Measurements from ENCODE around the gene CIAPIN1. TPM values are rescaled to one million over a fixed set of nuclear protein-coding genes. Genes with fewer than 3 reads are reported as not detected.

CIAPIN1 gene
- total and polyA plus RNA-seq, 8 donors = 14.0 to 146 (median 32.7) TPM

GRCh38 chr16:57390636-57391295 lies 56.4 kb downstream of the CIAPIN1 start:
- intact Hi-C loops (cut with DNase I; ENCODE audit: low total_unique reads) = no loop called here
- Histone ChIP-seq H3K4me1 (peaks cover 5 to 36% (median 16%) of the 10 kb centered on the region in 4 donors), H3K36me3 (no peaks in the 10 kb centered on the region), H3K9me3 (no peaks in the 10 kb centered on the region), H3K27ac (no peak overlapping the region), H3K4me3 (no peak overlapping the region), H3K27me3 (no peaks in the 10 kb centered on the region)
- TF ChIP-seq CTCF (IDR thresholded peaks at IDR 0.05) = no peak
- TF ChIP-seq POLR2A (IDR thresholded peaks at IDR 0.05) = no peak
- no peak for TF ChIP-seq EP300 (IDR thresholded peaks at IDR 0.05)
- no peak for TF ChIP-seq POLR2AphosphoS5 (IDR thresholded peaks at IDR 0.05)
- DNase-seq = no peak
- WGBS, 5 donors = 59 to 71% (median 67%) methylated on average over 5 of the region's 5 CpGs

- WGBS, 5 donors = 89 to 98% (median 94%) methylated on average over 3 of the region's 3 CpGs
- no peak for DNase-seq
- intact Hi-C loops (cut with DNase I; ENCODE audit: low total_unique reads) = no loop called here
- Histone ChIP-seq H3K4me1 (peaks cover 5 to 38% (median 21%) of the 10 kb centered on the region in 4 donors), H3K9me3 (no peaks in the 10 kb centered on the region), H3K4me3 (no peak overlapping the region), H3K27ac (no peak overlapping the region), H3K27me3 (no peaks in the 10 kb centered on the region), H3K36me3 (no peaks in the 10 kb centered on the region)
- TF ChIP-seq EP300 (IDR thresholded peaks at IDR 0.05) = no peak
Observed at GRCh38 chr16:57389087-57389468, 58.1 kb downstream of the CIAPIN1 start.

- H3K4me1 ChIP-seq = peaks cover 5 to 42% (median 26%) of the 10 kb centered on the region in 4 donors
- no peaks in the 10 kb centered on the region for H3K27me3 ChIP-seq
- intact Hi-C loops (cut with DNase I; ENCODE audit: low total_unique reads) = no loop called here
- no peak overlapping the region for H3K4me3 ChIP-seq
- TF ChIP-seq CTCF (IDR thresholded peaks at IDR 0.05) = no peak
- TF ChIP-seq POLR2AphosphoS5 (IDR thresholded peaks at IDR 0.05) = peak in 1 of 3 donors; percentile 29
- TF ChIP-seq POLR2A (IDR thresholded peaks at IDR 0.05) = no peak
- peak overlapping the region in 1 of 5 donors; percentile 15 for H3K27ac ChIP-seq
- H3K9me3 ChIP-seq = no peaks in the 10 kb centered on the region
- 36 to 74% (median 52%) methylated on average over 7 of the region's 7 CpGs for WGBS, 5 donors
- peak in 1 of 2 donors; percentile 76 for DNase-seq
- no peaks in the 10 kb centered on the region for H3K36me3 ChIP-seq
Observed at GRCh38 chr16:57388359-57389086, 58.7 kb downstream of the CIAPIN1 start.

- Histone ChIP-seq H3K9me3 (no peaks in the 10 kb centered on the region), H3K36me3 (peaks cover 0 to 6% (median 1%) of the 10 kb centered on the region in 4 donors), H3K27ac (peak overlapping the region in 1 of 5 donors; percentile 15), H3K4me3 (no peak overlapping the region), H3K27me3 (no peaks in the 10 kb centered on the region), H3K4me1 (peaks cover 5 to 37% (median 27%) of the 10 kb centered on the region in 4 donors)
- intact Hi-C loops (cut with DNase I; ENCODE audit: low total_unique reads) = no loop called here
- TF ChIP-seq CTCF (IDR thresholded peaks at IDR 0.05) (no peak), POLR2AphosphoS5 (IDR thresholded peaks at IDR 0.05) (no peak), POLR2A (IDR thresholded peaks at IDR 0.05) (no peak), EP300 (IDR thresholded peaks at IDR 0.05) (no peak)
- WGBS, 5 donors = 59 to 87% (median 65%) methylated on average over 3 of the region's 3 CpGs
- DNase-seq = no peak
Observed at GRCh38 chr16:57387598-57388354, 59.4 kb downstream of the CIAPIN1 start.

Measured in stomach (tissue), 9 donors.